Activated naive CD8-positive, alpha-beta T cell treated with anti-CD3 and anti-CD28 coated beads, Interleukin-2, amount 10 ng/mL, durations not matched to agents 7 days and 5 days (primary cell): ENCODE results near the gene CTAGE4. TPM values are rescaled to one million over a fixed set of nuclear protein-coding genes. Genes with fewer than 3 reads are reported as not detected.
"Not testable (repeated sequence)": the region's sequence is repeated elsewhere in the genome, so short reads cannot be mapped to it uniquely, and the experiment has no call there.

Experiments used
- ATAC-seq: fragments of 150-1000 bp; cut with Tn5 transposase; one replicate; pipeline ENCODE4 v1.10.0; 2021; ENCODE audit warnings: low read depth, moderate library complexity
- POLR2A ChIA-PET: fragments of 350-600 bp; sonication (Branson Sonifier 250); formaldehyde crosslinking; loops from one replicate; lab custom pipeline; 2021; ENCODE audit warnings: antibody characterized with exemption; lab: Charles Lee
- DNase-seq: peaks from one replicate; pipeline ENCODE4 v3.0.0; 2021
- H3K27ac Mint-ChIP-seq: one replicate; pipeline ENCODE4 v1.8.0; 2022; ENCODE audit warnings: mild to moderate bottlenecking, mixed read lengths
- H3K27me3 Mint-ChIP-seq: one replicate; pipeline ENCODE4 v1.8.0; 2022; ENCODE audit warnings: mild to moderate bottlenecking, moderate library complexity, mixed read lengths
- H3K36me3 Mint-ChIP-seq: one replicate; pipeline ENCODE4 v1.8.0; 2021; ENCODE audit warnings: mild to moderate bottlenecking, mixed read lengths
- H3K4me1 Mint-ChIP-seq: one replicate; pipeline ENCODE4 v1.8.0; 2021; ENCODE audit warnings: mixed read lengths
- H3K4me3 Mint-ChIP-seq: one replicate; pipeline ENCODE4 v1.8.0; 2022; ENCODE audit warnings: mild to moderate bottlenecking, moderate library complexity, mixed read lengths
- H3K9me3 Mint-ChIP-seq: one replicate; pipeline ENCODE4 v1.8.0; 2021; ENCODE audit warnings: mixed read lengths
- total RNA-seq, 2 experiments: library from RNA; stranded (reverse); gene quantifications; one replicate each; pipeline ENCODE4 v1.2.3, GENCODE V29; 2021

CTAGE4 gene
- total RNA-seq, 2 experiments from 2014 or later: 1.0 to 2.2 TPM

GRCh38 chr7:144228810-144229209, 45.5 kb downstream of the CTAGE4 start:
- H3K9me3 Mint-ChIP-seq, H3K4me1 Mint-ChIP-seq, H3K4me3 Mint-ChIP-seq, H3K36me3 Mint-ChIP-seq, ATAC-seq, DNase-seq, POLR2A ChIA-PET, H3K27me3 Mint-ChIP-seq, H3K27ac Mint-ChIP-seq: not testable (repeated sequence)

GRCh38 chr7:144231027-144231426, 47.8 kb downstream of the CTAGE4 start:
- DNase-seq, POLR2A ChIA-PET, ATAC-seq, H3K4me3 Mint-ChIP-seq, H3K36me3 Mint-ChIP-seq, H3K4me1 Mint-ChIP-seq, H3K9me3 Mint-ChIP-seq, H3K27ac Mint-ChIP-seq, H3K27me3 Mint-ChIP-seq: not testable (repeated sequence)

GRCh38 chr7:144233039-144233438, 49.8 kb downstream of the CTAGE4 start:
- ATAC-seq, DNase-seq, H3K9me3 Mint-ChIP-seq, H3K4me1 Mint-ChIP-seq, H3K4me3 Mint-ChIP-seq, H3K27me3 Mint-ChIP-seq, H3K36me3 Mint-ChIP-seq, H3K27ac Mint-ChIP-seq, POLR2A ChIA-PET: not testable (repeated sequence)

Other genes with a start within 250 kb of the CTAGE4 start
- not detected for gene OR2F2, start 248.2 kb upstream of the CTAGE4 start, total RNA-seq
- not detected for gene OR2F1, start 228.6 kb upstream of the CTAGE4 start, total RNA-seq
- not detected for gene OR6B1, start 183.1 kb upstream of the CTAGE4 start, total RNA-seq
- not detected for gene OR2A5, start 134.5 kb upstream of the CTAGE4 start, total RNA-seq
- gene OR2A25, start 113.7 kb upstream of the CTAGE4 start, total RNA-seq: not detected
- not detected for gene OR2A12, start 97.2 kb upstream of the CTAGE4 start, total RNA-seq
- gene OR2A2, start 73.9 kb upstream of the CTAGE4 start, total RNA-seq: not detected
- not detected for gene OR2A14, start 60.3 kb upstream of the CTAGE4 start, total RNA-seq
- gene ARHGEF35, start 12.4 kb downstream of the CTAGE4 start, total RNA-seq: 1 to 10 TPM; 2.5 TPM
- gene OR2A42, start 56.1 kb downstream of the CTAGE4 start, total RNA-seq: not detected
- 1 to 10 TPM; 2.1 to 2.2 TPM for gene OR2A7, start 81.3 kb downstream of the CTAGE4 start, total RNA-seq
- 1 to 10 TPM in 1 of 2 experiments, not detected in 1; 1.1 TPM for gene CTAGE8, start 85.8 kb downstream of the CTAGE4 start, total RNA-seq
- gene OR2A1, start 129.0 kb downstream of the CTAGE4 start, total RNA-seq: under 1 TPM in 1 of 2 experiments, not detected in 1; 0.06 TPM
- 1 to 10 TPM; 7.6 to 7.7 TPM for gene ARHGEF5, start 171.9 kb downstream of the CTAGE4 start, total RNA-seq
- gene NOBOX, start 220.2 kb downstream of the CTAGE4 start, total RNA-seq: not detected